GM10248 (cell line): ENCODE results near the gene SEC16B.

ENCODE experiments used
- CTCF ChIA-PET: fragments of 300-600 bp; sonication (Branson Sonifier 250); formaldehyde crosslinking; extraction: SDS; loops from one replicate; lab custom pipeline; 2021; ENCODE audit warnings: antibody characterized with exemption; lab: Yijun Ruan, JAX
- POLR2A ChIA-PET: fragments of 350-650 bp; sonication (Branson Sonifier 250); formaldehyde crosslinking; extraction: SDS; loops from one replicate; lab custom pipeline; 2020; ENCODE audit warnings: antibody characterized with exemption; lab: Yijun Ruan, JAX
- DNase-seq: peaks from one replicate; pipeline ENCODE4 v3.0.0; 2012; ENCODE audit errors: extremely low spot score
- CTCF ChIP-seq: IDR thresholded peaks from 2 replicates; pipeline ENCODE4 v1.5.1; 2012; ENCODE audit warnings: mild to moderate bottlenecking, low read depth; ENCODE audit errors: extremely low read depth, missing control alignments, control extremely low read depth

SEC16B gene

GRCh38 chr1:178010674-178011464 is 41.0 kb upstream of the SEC16B start:
- POLR2A ChIA-PET, result no interaction called here
- CTCF ChIA-PET, result interaction anchor here (2.4 kb wide), 1 partner anchor 21 kb away, joined by 7 read pairs; no protein-coding TSS in a partner anchor

GRCh38 chr1:178006043-178006442 is 36.2 kb upstream of the SEC16B start:
- TF ChIP-seq CTCF, result no peak
- POLR2A ChIA-PET, result no interaction called here
- CTCF ChIA-PET, result no interaction called here
- no peak for DNase-seq

More at GRCh38 chr1:178010674-178011464, 41.0 kb upstream of the SEC16B start:
- DNase-seq, result no peak
- TF ChIP-seq CTCF, result no peak

GRCh38 chr1:178005450-178005849 is 35.6 kb upstream of the SEC16B start:
- ChIA-PET CTCF (no interaction called here), POLR2A (no interaction called here)
- DNase-seq, result no peak
- TF ChIP-seq CTCF, result no peak

DNA sequence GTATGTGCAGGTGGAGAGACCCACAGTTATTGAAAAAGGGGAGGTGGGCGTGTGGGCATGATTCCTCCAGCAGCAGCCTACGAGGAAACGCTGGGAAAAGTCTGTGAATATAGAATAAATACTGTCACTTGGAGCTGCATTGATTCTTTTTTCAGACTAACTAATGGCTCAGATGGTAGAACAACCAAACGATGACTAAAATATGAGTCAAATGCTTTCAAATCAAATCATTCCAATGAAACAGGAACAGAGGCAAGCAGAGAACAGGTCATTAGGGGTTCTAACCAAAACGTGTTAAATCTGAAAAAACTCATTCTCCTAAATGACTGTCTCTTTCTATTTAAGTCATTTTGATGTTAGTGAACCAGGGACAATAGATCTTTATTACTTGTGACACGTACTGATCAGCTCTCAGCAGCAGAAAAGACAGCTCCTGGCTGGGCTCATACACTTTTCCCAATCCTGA is 35.1 kb upstream of the SEC16B start:
- POLR2A ChIA-PET, result no interaction called here
- CTCF ChIA-PET, result no interaction called here
- peak; percentile 16 for DNase-seq
- no peak for TF ChIP-seq CTCF

- no peak for DNase-seq
- ChIA-PET POLR2A (no interaction called here), CTCF (interaction anchor here (1.3 kb wide), 1 partner anchor 51 kb away, joined by 3 read pairs; no protein-coding TSS in a partner anchor)
- no peak for TF ChIP-seq CTCF
Measured at GRCh38 chr1:177998696-177999631, 29.1 kb upstream of the SEC16B start.

GRCh38 chr1:177996957-177997356 is 27.1 kb upstream of the SEC16B start:
- DNase-seq, result no peak
- CTCF ChIA-PET, result interaction anchor here (3.2 kb wide), 1 partner anchor 34 kb away, joined by 11 read pairs; no protein-coding TSS in a partner anchor
- POLR2A ChIA-PET, result no interaction called here
- TF ChIP-seq CTCF, result no peak
